ENCODE measurements around the gene DDN.

The DDN gene

DNA sequence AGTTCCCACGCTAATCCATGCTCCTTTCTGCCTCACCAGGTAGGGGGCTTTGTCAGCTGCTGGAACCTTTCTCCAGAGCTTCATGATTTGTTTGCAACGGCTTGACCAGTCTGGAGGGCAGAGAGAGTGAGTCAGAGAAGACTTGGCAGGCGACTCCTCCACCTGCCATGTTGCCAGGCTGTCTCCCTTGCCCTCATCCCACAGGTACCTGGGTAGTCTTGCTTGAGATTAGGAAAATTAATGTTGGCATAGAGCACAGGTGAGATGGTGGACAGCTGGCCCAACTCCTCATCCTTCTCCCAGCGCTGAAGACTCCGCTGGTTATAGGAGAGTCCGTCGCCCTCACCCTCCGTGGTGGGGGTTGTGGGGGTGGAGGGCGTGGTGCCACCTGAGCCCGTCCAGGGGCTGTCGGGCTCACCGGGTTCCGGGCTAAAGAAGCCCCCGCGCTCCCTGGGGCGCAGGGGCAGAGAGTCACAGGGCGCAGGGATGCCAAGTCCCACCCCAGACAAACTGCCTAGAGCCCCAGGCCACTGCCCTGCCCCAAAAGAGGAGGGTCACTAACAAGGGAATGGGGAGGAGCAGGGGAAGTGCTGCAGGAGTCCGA lies 42.8 kb upstream of the DDN start:
- Histone ChIP-seq H3K27ac (no peak overlapping the region), H3K4me3 (no peak overlapping the region)
- TF ChIP-seq, protein P1, sequence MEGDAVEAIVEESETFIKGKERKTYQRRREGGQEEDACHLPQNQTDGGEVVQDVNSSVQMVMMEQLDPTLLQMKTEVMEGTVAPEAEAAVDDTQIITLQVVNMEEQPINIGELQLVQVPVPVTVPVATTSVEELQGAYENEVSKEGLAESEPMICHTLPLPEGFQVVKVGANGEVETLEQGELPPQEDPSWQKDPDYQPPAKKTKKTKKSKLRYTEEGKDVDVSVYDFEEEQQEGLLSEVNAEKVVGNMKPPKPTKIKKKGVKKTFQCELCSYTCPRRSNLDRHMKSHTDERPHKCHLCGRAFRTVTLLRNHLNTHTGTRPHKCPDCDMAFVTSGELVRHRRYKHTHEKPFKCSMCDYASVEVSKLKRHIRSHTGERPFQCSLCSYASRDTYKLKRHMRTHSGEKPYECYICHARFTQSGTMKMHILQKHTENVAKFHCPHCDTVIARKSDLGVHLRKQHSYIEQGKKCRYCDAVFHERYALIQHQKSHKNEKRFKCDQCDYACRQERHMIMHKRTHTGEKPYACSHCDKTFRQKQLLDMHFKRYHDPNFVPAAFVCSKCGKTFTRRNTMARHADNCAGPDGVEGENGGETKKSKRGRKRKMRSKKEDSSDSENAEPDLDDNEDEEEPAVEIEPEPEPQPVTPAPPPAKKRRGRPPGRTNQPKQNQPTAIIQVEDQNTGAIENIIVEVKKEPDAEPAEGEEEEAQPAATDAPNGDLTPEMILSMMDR (IDR thresholded peaks at IDR 0.05): no peak
- DNase-seq (ENCODE audit: low spot score): no peak

- TF ChIP-seq, protein P1 (IDR thresholded peaks at IDR 0.05): no peak
- no peak overlapping the region for H3K27ac ChIP-seq
- no peak overlapping the region for H3K4me3 ChIP-seq
- no peak for DNase-seq (ENCODE audit: low spot score)
Measured at GRCh38 chr12:49041036-49041880, 42.1 kb upstream of the DDN start.

DNA sequence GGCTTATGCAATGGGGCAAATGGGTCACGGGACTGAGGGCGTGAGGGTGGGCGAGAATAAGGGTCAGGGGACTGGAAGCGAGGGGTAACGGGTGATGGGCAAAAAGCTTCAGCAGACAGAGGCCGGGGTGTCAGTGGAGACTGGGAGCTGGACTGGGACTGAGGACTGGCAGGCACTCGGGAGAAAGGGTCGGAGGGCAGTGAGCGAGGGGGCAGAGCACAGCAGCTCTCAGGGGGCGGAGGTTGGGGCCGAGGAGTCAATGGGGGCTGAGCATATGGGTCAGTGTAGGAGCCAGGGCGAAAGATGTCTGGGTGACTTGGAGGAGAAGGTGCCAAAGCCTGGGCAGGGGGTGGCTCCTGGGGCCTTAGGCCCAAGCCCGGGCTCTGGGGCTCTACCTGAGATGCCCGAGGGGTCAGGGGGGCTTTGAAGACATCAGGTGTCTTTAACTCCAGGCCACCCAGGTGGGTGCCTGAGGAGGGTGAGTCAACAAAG lies 41.2 kb upstream of the DDN start:
- no peak overlapping the region for H3K27ac ChIP-seq
- DNase-seq (ENCODE audit: low spot score): no peak
- TF ChIP-seq, protein P1 (IDR thresholded peaks at IDR 0.05): no peak
- H3K4me3 ChIP-seq: no peak overlapping the region

DNA sequence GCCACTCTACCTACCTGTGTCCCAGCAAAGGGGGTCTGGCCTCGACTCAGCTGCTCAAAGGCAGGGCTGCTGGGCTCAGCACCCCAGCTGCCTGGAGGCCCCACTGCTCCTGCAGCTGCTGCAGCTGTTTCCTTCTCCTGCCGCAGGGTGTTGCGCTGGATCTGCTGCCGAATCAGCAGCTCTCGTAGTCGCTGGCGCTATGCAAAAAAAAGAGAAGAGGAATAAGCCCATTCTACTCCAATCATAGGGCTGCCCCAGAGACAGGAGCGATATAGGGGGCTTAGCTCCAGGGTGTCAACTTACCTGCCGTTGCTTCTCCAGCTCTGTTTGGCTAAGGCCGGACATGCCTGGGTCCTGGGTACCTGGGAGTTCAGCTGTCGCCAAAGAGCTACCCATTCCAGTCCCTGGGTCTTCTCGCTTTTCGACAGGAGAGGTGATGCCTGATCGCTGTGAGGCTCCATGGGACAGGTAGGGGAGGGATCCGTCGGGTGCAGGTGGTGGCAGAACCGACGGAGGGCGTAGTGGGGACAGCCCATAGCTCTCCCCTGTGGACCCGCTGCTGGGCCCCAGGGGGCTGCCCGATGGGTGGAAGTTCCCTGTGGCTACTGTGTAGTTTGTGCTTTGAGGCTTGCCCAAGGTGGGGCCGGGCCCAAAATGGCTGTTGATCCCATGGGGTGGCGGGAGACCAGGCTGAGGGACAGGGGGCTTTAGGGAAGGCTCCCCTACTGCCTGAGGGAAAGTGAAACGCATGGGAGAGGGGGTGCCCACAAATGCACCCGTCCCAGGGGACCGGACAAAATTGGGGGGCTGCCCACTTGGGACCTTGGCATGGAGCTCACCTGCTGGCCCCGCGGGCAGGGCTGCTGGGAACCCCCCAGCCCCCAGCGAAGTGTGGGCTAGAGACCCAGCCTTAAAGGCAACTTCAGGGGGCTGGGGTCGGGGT lies 40.5 kb upstream of the DDN start:
- Histone ChIP-seq H3K27ac (no peak overlapping the region), H3K4me3 (no peak overlapping the region)
- no peak for DNase-seq (ENCODE audit: low spot score)
- TF ChIP-seq, protein P1 (IDR thresholded peaks at IDR 0.05): no peak

DNA sequence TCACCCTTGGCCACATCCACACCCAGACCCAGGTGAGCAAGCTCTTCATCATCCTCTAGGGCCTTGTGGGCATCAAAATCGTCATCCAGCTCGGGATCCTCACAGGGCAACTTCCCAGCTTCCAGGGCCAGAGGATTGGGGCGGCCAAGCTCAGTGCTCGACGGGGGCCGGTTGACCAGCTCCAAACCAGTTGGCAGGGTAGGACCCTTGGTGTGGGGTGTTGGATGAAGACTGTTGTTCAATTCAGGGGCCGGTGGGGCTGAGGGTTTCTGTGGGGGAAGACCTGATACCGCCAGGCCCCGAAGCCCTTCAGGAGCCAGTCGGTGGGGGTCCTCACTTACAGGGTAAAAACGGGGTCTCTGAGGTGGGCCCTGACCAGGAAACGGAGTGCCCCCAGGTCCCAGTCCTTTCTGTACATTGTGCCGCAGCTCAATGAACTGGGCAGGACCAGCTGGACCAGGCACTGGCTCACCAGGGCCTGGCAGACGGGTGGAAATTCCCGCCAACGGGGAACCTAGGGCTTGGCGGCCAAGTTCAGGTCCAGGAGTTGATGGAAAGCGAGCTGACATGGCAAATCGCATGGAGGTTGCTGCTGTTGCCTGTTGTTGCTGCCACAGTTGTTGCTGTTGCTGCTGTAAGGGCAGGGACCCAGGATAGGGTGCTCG lies 39.2 kb upstream of the DDN start:
- Histone ChIP-seq H3K27ac (no peak overlapping the region), H3K4me3 (no peak overlapping the region)
- TF ChIP-seq, protein P1 (IDR thresholded peaks at IDR 0.05): no peak
- no peak for DNase-seq (ENCODE audit: low spot score)

DNA sequence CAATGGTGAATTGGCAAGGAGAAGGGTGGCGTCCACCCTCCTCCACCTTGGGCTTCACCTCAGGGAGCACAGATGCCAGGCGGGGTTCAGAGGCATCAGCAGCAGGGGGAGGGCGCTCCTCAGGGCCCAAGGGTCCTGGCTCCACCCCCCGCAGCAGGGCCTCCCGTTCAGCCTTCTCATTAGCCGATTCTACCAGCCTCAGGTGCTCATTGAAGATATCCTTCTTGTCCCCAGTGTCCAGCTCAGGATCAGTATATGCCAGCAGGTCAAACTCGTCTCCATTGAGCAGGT lies 38.7 kb upstream of the DDN start:
- no peak for DNase-seq (ENCODE audit: low spot score)
- Histone ChIP-seq H3K4me3 (no peak overlapping the region), H3K27ac (no peak overlapping the region)
- TF ChIP-seq, protein P1 (IDR thresholded peaks at IDR 0.05): no peak
